NOMO-1 treated with DMSO at 0.1 percent for 48 hours (cell line): ENCODE data around the gene AK5.

Experiments used
- DNase-seq: peaks from one replicate; lab custom pipeline; 2025; ENCODE audit not compliant: unreplicated experiment; lab: John Stamatoyannopoulos, UW

Gene AK5, protein sequence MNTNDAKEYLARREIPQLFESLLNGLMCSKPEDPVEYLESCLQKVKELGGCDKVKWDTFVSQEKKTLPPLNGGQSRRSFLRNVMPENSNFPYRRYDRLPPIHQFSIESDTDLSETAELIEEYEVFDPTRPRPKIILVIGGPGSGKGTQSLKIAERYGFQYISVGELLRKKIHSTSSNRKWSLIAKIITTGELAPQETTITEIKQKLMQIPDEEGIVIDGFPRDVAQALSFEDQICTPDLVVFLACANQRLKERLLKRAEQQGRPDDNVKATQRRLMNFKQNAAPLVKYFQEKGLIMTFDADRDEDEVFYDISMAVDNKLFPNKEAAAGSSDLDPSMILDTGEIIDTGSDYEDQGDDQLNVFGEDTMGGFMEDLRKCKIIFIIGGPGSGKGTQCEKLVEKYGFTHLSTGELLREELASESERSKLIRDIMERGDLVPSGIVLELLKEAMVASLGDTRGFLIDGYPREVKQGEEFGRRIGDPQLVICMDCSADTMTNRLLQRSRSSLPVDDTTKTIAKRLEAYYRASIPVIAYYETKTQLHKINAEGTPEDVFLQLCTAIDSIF

DNA sequence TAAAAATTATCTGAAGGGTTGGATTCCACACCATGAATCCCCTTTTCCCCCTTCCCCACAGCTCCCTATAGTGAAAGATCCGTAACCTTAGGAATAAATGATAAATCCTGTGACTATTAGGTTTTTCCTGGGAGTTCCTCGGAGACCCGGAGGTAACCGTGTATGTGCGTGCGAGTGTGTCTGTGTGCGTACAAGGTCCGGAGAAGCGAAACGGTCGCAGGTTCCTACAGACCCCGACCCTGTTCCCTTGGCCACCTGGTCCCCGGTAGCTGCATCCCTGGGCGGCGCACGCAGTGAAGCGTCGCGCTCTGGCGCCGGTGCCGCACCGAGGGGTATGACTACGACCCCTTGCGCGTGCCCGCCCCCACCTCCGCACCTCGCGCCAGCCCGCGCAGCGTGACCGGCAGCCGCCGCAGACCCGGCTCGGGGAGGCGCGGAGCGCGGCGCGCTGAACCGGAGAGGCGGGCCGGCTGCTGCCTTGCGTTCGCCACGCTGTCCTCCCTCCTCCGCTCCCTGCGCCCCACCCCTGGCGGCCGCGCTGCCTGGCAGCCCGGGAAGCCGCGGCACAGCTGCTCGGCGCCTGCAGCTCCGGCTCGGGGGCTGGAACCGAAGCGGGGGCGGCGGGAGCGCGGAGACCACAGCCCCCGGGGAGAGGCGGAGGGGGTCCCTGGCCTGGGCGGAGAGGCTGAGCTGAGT lies at the start of gene AK5:
AK5 (plus strand) TSS at position 529 of the 696 bp plus-strand sequence. CDS start 295 bp downstream, outside the sequence.
- no peak for DNase-seq

DNA sequence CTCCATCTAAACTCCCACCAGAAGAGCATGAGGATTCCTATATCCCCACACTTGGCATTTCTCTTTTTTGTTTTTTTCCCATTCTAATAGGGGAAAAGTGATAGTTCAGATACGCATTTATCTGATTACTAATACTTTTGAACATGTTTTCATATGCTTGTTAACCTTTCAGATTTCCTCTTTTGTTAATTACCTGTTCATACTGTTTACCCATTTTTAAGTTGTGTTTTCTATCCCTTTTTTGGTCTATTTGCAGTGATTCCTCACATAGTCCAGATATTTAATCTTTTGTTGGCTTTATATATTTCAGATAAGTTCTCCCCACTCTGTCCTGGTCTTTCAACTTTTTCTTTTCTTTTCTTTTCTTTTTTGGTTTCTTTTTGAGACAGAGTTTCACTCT lies 49.0 kb upstream of the AK5 start:
- no peak for DNase-seq

DNA sequence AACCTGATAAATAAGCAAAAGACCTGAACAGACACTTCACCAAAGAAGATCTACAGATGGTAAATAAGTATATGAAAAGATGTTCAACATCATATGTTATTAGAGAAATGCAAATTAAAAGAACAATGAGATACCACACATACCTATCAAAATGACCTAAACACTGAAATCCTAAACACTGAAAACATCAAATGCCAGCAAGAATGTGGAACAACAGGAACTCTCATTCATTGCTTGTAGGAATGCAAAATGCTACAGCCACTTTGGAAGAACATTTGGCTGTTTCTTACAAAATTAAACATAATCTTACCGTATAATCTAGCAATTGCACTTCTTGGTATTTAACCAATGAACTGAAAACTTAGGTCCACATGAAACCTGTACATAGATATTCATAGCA lies 47.7 kb upstream of the AK5 start:
- DNase-seq: no peak

DNA sequence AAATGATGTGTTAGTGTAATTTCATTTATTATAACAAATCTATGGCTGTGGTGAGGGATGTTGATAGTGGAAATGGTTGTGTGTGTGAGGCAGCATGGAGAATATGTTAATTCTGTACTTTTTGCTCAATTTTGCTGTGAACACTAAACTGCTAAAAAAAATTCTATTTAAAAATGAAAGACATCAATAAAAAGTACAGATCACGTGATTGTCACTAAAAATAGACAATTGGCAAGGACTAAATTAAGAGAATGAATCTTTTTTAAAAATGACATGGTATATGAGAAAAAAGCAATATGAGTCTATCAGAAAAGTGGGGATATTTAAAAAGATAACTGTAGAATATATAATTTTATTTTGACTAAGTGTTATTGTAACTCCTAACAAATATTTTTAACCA lies 46.9 kb upstream of the AK5 start:
- no peak for DNase-seq

DNA sequence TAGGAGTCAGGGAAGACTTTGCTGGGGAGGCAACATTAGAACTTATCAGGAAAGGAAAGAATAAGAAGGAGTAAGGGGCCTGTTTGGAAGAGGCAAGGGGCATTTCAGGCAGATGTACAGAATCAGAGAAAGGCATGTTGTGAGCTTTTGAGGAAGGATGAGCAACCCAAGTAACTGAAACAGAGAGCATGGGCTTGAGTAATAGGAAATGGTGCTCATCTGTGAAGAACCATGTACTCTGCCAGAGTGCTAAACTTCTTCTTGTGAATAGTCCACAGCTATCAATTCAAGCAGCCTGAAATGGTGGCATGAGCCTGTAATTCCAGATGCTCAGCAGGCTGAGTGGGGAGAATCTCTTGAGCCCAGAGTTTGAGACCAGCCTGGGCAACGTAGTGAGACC lies 43.4 kb upstream of the AK5 start:
- DNase-seq: peak; percentile 61

DNA sequence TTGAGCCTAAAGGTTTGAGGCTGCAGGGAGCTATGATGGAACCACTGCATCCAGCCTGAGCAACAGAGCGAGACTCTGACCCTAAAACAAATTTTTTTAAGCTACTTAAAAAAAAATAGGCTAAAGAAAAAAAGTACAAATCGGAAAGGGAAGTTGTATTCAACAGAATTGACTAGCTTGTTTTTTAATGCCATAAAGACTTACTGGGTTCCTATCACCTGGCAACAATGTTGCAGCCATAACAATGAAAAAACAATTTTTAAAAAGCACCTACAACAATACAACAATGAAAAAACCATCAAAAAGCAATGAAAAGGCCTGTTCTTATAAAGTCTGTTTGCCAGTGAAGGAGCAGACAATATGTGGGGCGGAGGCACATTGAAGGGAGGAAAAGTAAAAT lies 42.5 kb upstream of the AK5 start:
- DNase-seq: peak; percentile 11

GRCh38 chr1:77245830-77246229 lies 36.0 kb upstream of the AK5 start:
- no peak for DNase-seq

DNA sequence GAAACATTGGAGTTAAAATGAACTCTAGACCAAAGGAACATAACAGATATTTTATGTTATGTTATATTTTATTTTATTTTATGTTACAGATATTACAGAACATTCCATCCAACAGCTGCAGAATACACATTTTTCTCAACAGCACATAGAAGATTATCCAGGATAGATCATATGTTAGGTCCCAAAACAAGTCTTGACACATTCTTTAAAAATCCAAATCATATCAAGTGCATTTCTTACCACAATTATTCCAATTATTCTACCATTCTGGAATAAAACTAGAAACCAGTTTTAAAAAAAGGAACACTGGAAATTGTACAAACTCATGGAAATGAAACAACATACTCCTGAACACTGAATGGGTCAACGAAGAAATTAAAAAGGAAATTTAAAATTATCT lies 31.7 kb upstream of the AK5 start:
- DNase-seq: no peak

- peak; percentile 1 for DNase-seq
Observed at GRCh38 chr1:77253211-77253610, 28.6 kb upstream of the AK5 start.

DNA sequence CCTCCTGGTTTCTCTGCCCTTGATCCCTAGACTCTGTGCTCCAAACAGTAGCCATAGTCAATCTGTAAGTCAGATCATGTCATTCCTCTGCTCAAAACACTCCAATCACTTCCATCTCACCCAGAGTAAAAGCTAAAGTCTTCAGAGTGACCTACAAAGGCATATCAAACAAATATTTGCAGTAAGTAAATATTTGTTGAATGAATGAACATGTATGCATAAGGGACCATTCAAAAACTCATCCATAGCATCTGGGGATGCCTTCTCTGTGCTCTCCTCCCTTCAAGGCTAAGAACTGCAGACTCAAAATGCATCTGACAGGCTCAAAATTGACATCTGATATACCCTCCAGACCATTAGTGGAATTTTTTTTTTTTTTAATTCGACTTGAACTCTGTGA lies 18.1 kb upstream of the AK5 start:
- DNase-seq: no peak

DNA sequence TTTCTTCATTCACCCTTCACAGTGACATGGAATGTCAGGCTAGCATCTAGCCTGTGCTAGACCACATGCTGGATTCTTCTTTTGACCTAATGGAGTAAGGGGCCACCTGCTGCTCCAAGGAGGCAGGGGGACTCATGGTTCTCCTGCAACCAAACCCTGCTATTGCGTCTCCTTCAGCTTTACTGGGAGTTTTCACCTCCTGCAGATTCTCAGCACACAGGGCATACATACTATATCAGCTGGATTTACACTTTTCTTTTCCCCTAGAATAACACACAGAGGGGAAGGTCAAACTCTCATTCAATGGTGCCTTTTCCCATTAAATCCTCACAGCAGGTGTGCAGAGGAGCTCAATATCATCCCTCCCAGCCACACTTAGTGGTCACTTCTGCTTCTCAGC lies 16.6 kb upstream of the AK5 start:
- no peak for DNase-seq

DNA sequence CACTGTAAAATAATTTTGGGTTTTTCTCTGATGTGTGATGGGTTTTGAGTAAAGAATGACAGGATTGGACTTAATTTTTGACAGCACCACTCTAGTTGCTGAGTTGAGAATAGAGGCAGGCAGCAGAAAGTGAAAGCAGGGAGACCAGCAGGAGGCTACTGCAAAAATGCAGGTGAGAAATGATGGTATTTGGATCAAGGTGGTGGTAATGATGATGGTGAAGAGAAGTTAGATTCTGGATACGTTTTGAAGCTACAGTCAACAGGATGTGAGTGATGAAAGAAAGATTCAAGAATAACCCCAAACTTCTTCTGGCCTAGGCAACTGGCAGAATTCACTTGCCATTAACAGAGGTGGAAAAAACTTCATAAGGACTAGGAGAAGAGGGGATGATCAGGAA lies 14.8 kb upstream of the AK5 start:
- no peak for DNase-seq

DNA sequence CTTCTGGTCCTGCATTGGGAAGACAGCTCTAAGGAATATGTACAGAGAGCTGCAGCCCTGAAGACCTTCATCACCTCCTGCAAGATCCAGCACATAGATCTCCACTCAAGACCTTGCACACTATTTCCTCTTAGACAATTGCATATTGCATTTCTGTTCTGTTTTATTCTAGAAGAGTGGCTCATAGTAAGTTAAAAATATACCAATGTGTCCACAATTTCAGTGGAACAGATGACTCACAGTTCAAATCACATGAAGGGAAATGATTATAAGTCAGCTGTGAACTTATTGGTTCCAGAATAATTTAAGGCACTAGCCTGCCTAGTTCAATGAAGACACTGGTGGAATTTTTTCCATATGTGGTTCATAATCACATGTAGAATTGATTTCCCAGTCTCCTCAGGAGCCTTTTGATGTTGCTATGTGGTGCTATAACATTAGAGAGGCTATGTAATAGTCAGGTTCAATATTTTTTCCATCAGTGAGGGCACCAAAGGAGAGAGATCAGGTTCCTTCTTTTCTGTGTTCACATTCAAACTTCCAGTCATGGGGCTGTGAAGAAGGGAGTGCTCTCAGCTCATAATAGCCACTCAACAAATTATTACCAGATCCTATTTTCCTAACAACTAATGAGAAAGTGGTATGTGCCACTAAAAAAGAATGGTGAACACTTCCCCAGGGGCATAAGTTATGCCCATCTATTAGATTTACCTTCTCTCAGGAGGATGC lies 9.8 kb upstream of the AK5 start:
- peak; percentile 58 for DNase-seq

GRCh38 chr1:77273891-77274290 lies 7.9 kb upstream of the AK5 start:
- DNase-seq: no peak

DNA sequence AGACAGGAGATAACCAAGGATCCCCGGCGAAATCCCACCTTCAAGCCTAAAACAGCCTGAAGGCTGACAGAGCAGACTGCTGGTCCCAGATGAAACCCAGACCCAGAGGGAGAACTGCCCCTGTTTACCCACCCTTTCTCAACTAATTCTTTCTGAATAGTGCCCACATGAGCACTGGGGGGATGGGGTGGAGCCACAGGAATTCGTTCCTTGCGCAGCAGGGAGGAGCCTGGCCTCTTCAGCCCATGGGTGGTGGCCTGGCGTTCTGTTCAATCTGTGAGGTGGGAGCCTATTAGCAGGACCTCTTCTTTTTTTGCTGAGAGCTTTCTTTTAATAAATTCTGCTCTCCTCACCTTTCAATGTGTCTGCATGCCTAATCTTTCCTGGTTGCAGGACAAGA lies 6.6 kb upstream of the AK5 start:
- DNase-seq: no peak

GRCh38 chr1:77276941-77277340 lies 4.9 kb upstream of the AK5 start:
- no peak for DNase-seq

DNA sequence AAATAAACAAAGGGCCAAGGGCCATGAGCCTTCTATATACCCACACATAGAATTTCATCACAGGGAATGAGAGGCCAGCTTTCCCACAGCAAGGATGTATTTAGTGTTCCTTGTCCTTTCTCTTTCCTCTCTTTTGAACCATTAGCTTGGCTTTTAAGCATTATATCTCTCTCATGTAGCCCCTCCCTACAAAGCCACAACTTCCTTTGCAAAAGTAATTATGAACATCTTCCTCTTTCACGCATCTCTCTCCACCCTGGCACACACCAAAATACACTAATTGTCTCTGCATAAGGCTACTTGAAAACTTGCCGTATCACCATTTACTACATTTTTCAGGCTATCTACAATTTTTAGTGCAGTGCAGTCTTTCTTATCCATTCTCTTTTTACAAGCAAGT lies 1.9 kb upstream of the AK5 start:
- DNase-seq: peak; percentile 95

DNA sequence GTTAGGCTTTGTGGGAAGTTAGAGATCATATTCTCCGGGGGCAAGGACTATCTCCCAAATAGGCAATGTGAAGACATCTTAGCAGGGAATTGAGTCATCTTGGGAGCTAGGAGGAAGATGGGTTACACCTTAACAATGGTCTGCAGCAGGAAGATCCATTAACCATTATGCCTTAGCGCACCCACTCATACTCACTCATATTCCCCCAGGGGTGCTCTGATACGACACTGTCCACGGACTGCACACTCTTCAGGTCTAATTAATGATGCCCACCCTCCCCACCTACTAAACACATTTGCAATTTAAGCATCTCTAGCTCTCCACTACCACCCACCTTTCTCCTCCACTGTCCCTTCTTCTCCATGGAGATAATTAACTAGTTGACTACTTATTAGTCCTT lies 857 bp upstream of the AK5 start:
- no peak for DNase-seq

DNA sequence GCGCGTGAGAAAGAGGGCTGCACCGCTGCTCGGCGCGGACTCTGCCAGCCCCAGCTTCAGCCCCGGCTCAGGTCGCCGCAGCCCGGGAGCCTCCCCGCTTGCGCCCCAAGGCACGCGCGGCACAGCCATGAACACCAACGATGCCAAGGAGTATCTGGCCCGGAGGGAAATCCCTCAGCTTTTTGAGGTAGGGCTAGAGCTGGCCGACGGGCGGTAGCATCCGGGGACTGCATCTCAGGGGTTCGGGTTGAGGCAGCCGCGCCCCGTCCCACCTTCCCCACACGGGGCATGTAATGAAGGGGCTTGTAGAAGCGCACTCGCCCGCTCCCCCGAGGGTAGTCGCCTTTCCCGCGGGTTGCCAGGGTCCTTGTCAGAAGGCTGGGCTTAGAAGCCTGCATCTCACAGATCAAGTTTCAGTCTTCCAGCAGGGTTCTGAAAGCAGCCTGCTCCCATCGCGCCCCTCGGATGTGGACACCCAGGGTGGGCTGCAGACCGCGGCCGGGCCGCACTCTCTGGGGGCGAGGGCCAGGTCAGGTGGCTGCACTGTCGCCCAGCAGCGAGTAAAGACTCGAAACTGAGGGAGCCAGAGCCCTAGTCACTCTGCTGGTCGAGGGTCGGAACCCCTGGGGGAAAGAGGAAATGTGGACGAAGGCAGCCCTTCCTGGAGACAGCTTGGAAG lies 507 bp downstream of the AK5 start:
- no peak for DNase-seq

DNA sequence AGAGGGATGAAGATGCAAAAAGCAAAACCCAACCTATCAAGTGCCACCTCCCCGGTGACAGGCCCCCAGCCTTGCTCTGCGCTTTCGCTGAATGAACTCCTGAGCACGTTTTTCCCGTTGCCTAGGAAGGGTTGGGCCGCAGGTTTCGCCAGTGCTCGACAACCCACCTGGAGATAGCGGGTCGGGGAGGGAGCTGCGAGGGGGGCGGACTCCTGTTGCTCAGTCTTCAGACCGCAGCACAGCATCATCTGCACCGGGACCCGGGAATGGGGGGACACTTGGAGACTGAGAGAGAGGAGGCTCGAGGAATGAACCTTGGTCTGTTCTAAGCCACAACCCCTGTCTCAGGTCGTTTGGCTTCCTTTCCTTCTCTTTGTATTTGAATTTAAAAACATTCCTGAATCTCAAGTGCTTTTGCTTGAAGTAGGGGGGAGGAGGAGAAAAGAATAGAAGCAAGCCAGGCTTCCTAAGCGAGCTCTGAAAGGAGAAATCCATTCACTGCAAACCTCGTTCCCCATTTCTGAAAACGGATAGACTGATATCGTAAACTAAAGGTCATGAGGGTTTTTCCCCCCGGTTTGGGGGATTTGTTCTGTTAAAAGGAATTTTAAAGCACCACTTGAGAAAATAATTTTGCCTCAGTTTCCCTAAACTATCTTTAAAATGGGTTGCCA lies 1.2 kb downstream of the AK5 start:
- no peak for DNase-seq
